H1 (cell line): ENCODE measurements around the gene OOSP4A. TPM values are rescaled to one million over a fixed set of nuclear protein-coding genes. Genes with fewer than 3 reads are reported as not detected.

Source experiments
- BACH1 ChIP-seq: IDR thresholded peaks from 2 replicates; pipeline ENCODE4 v1.6.1; 2012; ENCODE audit warnings: low read length, improper control_type of control experiment
- CREB1 ChIP-seq: IDR thresholded peaks from 2 replicates; pipeline ENCODE4 v1.6.1; 2012; ENCODE audit warnings: inconsistent platforms
- HDAC2 ChIP-seq, 2 experiments: fragments of 300-600 bp in 1 of 2; sonication (generic) in 1 of 2; IDR thresholded peaks; 2 replicates each; pipeline ENCODE4 v1.6.1; 2011 to 2012; ENCODE audit warnings: low read depth in 2 of 2, low read length in 2 of 2, mild to moderate bottlenecking in 2 of 2, moderate library complexity in 2 of 2, borderline replicate concordance in 1 of 2, inconsistent platforms in 1 of 2
- JUND ChIP-seq: IDR thresholded peaks from 2 replicates; pipeline ENCODE4 v1.6.1; 2011; ENCODE audit warnings: mild to moderate bottlenecking, improper control_type of control experiment, low read length
- KDM5A ChIP-seq: fragments of 200-600 bp; IDR thresholded peaks from 2 replicates; pipeline ENCODE4 v1.7.1; 2012; ENCODE audit warnings: mild to moderate bottlenecking, low read length, inconsistent platforms, mixed read lengths
- polyA plus RNA-seq, 7 experiments: library from polyadenylated mRNA; depleted of rRNA in 3 of 7; stranded (reverse) in 5 of 7; unstranded in 2 of 7; fragments of >200 nt in 5 of 7; fragments of 200-250 nt in 2 of 7; gene quantifications; 1 replicate in 5 of 7; 2 replicates in 1 of 7; 4 replicates in 1 of 7; pipeline versions ENCODE4 v1.2.1 to v1.2.3, GENCODE V29; 2011 to 2013; ENCODE audit warnings: missing spikeins in 2 of 7, mixed read lengths in 2 of 7
- total RNA-seq: library from RNA; stranded (reverse); fragmentation: NEBNext Ultra II Directional; extraction: Animal tissue kit (Norgen Biotek cat#: 25700); gene quantifications from 2 replicates; pipeline ENCODE4 v1.2.1, GENCODE V29; 2021
- TF ChIP-seq, protein P1 (sequence below): IDR thresholded peaks from 2 replicates; pipeline ENCODE4 v1.6.1; 2012; ENCODE audit warnings: low read length, inconsistent platforms

Gene OOSP4A
- total and polyA plus RNA-seq, 2 of the 8 experiments (the other 6 are each of a cell fraction or from before 2014, with no cell fraction given) = not detected

DNA sequence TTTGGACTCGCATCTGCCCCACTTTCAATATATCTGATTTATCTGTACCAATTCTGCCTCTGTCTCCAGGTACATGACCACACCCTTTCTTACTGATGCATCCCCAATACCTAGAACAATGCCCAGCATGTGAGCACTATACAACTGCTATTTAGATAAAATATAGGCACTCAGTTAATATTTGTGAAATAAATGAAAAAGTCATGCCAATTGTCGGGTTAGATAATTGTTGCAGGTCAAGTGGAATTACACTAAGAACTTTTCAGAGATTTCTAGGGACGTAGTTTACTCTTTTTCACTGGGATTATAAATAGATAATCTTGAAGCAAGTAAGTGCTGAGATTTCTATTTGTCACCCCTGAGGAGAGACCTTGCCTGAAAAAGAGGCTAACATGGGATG is 20.5 kb downstream of the OOSP4A start (continued):
- TF ChIP-seq HDAC2 (IDR thresholded peaks at IDR 0.05; ENCODE audit: borderline replicate concordance in 1 of 2, low read depth in 2 of 2, low read length in 2 of 2) = no peak
- no peak for TF ChIP-seq CREB1
- no peak for TF ChIP-seq JUND
- TF ChIP-seq, protein P1, sequence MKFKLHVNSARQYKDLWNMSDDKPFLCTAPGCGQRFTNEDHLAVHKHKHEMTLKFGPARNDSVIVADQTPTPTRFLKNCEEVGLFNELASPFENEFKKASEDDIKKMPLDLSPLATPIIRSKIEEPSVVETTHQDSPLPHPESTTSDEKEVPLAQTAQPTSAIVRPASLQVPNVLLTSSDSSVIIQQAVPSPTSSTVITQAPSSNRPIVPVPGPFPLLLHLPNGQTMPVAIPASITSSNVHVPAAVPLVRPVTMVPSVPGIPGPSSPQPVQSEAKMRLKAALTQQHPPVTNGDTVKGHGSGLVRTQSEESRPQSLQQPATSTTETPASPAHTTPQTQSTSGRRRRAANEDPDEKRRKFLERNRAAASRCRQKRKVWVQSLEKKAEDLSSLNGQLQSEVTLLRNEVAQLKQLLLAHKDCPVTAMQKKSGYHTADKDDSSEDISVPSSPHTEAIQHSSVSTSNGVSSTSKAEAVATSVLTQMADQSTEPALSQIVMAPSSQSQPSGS = no peak
- TF ChIP-seq KDM5A = no peak
- no peak for TF ChIP-seq BACH1
- TF ChIP-seq, all 59 proteins: peak for 0
